ENCODE results near the gene GRK5. TPM values are rescaled to one million over a fixed set of nuclear protein-coding genes. Genes with fewer than 3 reads are reported as not detected.
A peak's percentile ranks its signal among the peaks of the same experiment; 100 is the strongest.

Gene GRK5
- total and polyA plus RNA-seq, 8 donors, result 10.9 to 95.9 (median 34.0) TPM

DNA sequence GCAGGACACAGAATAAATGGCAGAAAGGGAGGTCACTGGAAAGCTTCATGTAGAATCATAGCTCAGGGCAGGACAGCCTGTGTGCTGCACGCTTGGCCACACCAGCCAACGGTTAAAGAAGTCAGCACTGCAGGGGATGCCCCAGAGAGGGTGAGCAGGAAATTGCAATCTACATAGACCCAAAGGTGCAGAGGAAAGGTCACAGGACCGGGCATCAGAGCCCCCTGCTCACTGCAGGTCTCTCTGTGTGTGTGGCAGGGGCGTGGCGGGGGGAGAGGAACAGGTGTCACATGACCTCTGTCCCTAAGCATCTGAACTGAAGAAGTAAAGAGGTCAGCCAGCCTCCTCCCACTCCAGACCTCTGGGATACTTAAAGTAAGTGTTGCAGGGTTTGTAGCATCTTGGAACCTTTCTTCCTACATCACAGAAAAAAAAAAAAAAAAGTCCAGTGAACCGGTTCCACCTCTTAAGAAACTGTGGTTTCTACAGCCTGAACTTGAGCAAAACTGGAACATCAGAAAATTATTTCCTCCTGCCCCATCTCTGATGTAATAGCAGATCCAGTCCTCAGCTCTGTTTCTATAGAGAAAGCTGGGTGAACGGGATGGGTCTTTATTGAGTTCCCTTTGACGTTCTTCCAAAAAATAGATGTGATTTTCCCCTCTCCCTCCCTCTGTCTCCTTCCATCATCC is 270.9 kb downstream of the GRK5 start:
- H3K27ac ChIP-seq, result no peak overlapping the region
- no peak overlapping the region for H3K4me3 ChIP-seq
- no peaks in the 10 kb centered on the region for H3K36me3 ChIP-seq
- 39 to 56% (median 50%) methylated on average over 8 of the region's 8 CpGs for WGBS, 5 donors
- TF ChIP-seq CTCF (IDR thresholded peaks at IDR 0.05) (no peak), POLR2A (IDR thresholded peaks at IDR 0.05) (no peak), EP300 (IDR thresholded peaks at IDR 0.05) (no peak), POLR2AphosphoS5 (IDR thresholded peaks at IDR 0.05) (no peak)
- H3K4me1 ChIP-seq, result peaks cover 0 to 18% (median 3%) of the 10 kb centered on the region in 4 donors
- no peak for DNase-seq
- no peaks in the 10 kb centered on the region for H3K9me3 ChIP-seq
- intact Hi-C loops (cut with DNase I; ENCODE audit: low total_unique reads), result no loop called here
- H3K27me3 ChIP-seq, result no peaks in the 10 kb centered on the region

GRCh38 chr10:119478811-119479341 is 271.5 kb downstream of the GRK5 start:
- intact Hi-C loops (cut with DNase I; ENCODE audit: low total_unique reads), result no loop called here
- no peaks in the 10 kb centered on the region for H3K27me3 ChIP-seq
- H3K9me3 ChIP-seq, result no peaks in the 10 kb centered on the region
- 31 to 58% (median 37%) methylated on average over 6 of the region's 6 CpGs for WGBS, 5 donors
- H3K27ac ChIP-seq, result no peak overlapping the region
- peaks cover 0 to 18% (median 3%) of the 10 kb centered on the region in 4 donors for H3K4me1 ChIP-seq
- no peak for TF ChIP-seq POLR2AphosphoS5 (IDR thresholded peaks at IDR 0.05)
- no peak for TF ChIP-seq CTCF (IDR thresholded peaks at IDR 0.05)
- no peak for TF ChIP-seq POLR2A (IDR thresholded peaks at IDR 0.05)
- no peak for TF ChIP-seq EP300 (IDR thresholded peaks at IDR 0.05)
- H3K4me3 ChIP-seq, result no peak overlapping the region
- no peak for DNase-seq
- no peaks in the 10 kb centered on the region for H3K36me3 ChIP-seq

DNA sequence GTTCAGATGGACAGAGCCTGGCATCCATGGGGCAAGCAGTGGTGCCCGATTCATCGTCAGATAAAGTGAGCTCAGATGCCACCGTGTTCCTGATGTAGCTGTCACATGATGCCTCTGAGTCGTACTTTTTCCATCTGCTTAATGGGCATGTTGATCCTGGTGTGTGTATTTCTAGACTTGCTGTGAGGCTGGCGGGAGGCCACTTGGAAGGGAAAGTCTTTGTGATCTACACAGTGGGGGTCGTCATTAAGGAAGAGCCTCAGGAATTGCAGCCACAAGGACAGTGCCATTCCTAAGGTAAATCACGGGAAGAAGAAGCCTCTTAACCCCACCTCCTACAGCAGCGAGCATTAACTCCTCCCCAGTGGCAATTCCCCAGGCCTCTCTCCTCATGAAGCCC is 272.2 kb downstream of the GRK5 start:
- no peak for DNase-seq

DNA sequence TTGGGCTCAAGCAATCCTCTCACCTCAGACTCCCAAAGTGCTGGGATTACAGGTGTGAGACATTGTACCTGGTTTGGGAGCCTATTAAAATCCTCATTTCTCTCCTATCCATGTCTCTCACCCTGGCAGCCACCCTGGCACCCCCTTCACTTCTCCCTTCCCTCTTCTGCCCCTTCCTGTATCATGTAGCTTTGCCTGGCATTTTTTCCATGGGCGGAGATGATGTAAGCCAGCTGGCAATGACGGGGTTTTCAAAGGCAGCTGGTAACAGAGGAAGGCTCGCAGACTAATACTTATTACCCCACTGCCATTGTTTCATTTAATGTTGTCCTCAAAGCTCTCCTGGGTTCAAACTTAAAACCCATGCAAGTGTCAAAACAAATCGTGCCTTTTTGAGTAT is 273.3 kb downstream of the GRK5 start:
- peak in 1 of 2 donors; percentile 64 for DNase-seq
- no peak overlapping the region for H3K27ac ChIP-seq
- H3K36me3 ChIP-seq, result no peaks in the 10 kb centered on the region
- H3K4me3 ChIP-seq, result no peak overlapping the region
- no peaks in the 10 kb centered on the region for H3K27me3 ChIP-seq
- H3K9me3 ChIP-seq, result no peaks in the 10 kb centered on the region
- TF ChIP-seq EP300 (IDR thresholded peaks at IDR 0.05) (no peak), POLR2AphosphoS5 (IDR thresholded peaks at IDR 0.05) (no peak), CTCF (IDR thresholded peaks at IDR 0.05) (no peak), POLR2A (IDR thresholded peaks at IDR 0.05) (no peak)
- 50 to 64% (median 59%) methylated on average over 4 of the region's 4 CpGs for WGBS, 5 donors
- peaks cover 0 to 25% (median 5%) of the 10 kb centered on the region in 4 donors for H3K4me1 ChIP-seq
- intact Hi-C loops (cut with DNase I; ENCODE audit: low total_unique reads), result no loop called here

More for the DNA sequence above, 272.2 kb downstream of the GRK5 start:
- H3K4me3 ChIP-seq, result no peak overlapping the region
- WGBS, 5 donors, result 44 to 69% (median 59%) methylated on average over 8 of the region's 8 CpGs
- no peaks in the 10 kb centered on the region for H3K9me3 ChIP-seq
- no peaks in the 10 kb centered on the region for H3K27me3 ChIP-seq
- TF ChIP-seq CTCF (IDR thresholded peaks at IDR 0.05), result no peak
- TF ChIP-seq POLR2AphosphoS5 (IDR thresholded peaks at IDR 0.05), result no peak
- TF ChIP-seq POLR2A (IDR thresholded peaks at IDR 0.05), result no peak
- no peak for TF ChIP-seq EP300 (IDR thresholded peaks at IDR 0.05)
- intact Hi-C loops (cut with DNase I; ENCODE audit: low total_unique reads), result no loop called here
- H3K27ac ChIP-seq, result peak overlapping the region in 1 of 5 donors; percentile 19
- H3K36me3 ChIP-seq, result no peaks in the 10 kb centered on the region
- peaks cover 0 to 18% (median 3%) of the 10 kb centered on the region in 4 donors for H3K4me1 ChIP-seq
